ENCODE measurements around the gene PRX.

PRX gene

GRCh38 chr19:40365613-40366401, 47.4 kb downstream of the PRX start:
- DNase-seq = peak; percentile 86 to 94

DNA sequence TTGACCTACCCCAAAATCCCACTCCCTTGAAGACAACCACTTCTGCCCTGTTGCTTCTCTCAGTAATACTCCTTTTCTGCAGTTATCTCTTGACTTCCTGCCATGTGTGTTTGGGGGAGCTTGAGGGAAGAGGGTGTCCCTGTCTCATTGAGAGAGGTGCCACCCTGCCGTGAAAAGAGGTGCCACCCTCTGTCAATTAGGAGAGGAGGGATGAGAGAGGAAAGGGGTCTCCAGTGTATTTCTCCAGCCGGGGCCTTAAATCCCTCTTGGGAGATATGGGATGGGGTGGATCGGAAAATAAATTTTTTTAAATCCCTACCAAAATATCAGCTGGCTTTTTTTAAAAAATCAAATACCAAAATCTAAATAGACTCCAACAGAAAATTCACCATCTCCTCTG, 48.2 kb downstream of the PRX start:
- no peak for DNase-seq

GRCh38 chr19:40363069-40363468, 50.1 kb downstream of the PRX start:
- peak; percentile 67 to 77 for DNase-seq

GRCh38 chr19:40362160-40362559, 51.0 kb downstream of the PRX start:
- DNase-seq = no peak

GRCh38 chr19:40360708-40361241, 52.4 kb downstream of the PRX start:
- DNase-seq = peak; percentile 84 to 86

GRCh38 chr19:40360020-40360707, 53.0 kb downstream of the PRX start:
- DNase-seq = no peak

DNA sequence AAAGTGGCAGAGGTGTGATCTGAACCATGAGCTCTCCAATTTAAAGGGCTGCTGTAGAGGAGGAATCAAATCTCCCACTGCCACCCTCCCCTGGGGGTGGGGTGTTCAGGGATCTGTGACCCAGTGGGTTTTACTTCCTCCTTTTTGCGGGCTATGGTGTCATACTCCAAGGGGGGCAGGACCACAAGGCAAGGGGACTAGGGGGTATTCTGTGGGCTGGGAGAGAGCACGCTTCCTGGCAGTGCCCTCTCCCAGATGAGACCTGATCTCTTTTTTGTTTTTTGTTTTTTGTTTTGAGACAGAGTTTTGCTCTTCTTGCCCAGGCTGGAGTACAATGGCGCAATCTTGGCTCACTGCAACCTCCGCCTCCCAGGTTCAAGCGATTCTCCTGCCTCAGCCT, 54.4 kb downstream of the PRX start:
- peak; percentile 82 to 87 for DNase-seq

DNA sequence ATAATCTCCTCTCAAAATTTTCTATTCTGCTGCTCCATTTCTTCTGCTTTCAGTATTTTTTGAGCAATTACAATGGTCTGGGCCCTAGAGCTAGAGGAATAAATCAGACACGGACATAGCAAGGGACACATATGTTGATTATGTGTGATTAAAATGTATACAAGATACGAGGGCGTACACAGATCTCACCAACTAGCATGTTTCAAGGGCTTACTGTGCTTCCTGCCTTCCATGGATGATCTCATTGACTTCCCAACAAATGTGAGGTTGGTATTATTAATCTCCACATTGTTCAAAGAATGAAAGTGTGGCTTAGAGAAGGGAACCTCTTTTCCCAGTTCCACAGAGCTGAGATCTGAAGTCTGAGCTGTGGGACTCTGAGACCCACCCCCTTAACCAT, 55.5 kb downstream of the PRX start:
- no peak for DNase-seq

DNA sequence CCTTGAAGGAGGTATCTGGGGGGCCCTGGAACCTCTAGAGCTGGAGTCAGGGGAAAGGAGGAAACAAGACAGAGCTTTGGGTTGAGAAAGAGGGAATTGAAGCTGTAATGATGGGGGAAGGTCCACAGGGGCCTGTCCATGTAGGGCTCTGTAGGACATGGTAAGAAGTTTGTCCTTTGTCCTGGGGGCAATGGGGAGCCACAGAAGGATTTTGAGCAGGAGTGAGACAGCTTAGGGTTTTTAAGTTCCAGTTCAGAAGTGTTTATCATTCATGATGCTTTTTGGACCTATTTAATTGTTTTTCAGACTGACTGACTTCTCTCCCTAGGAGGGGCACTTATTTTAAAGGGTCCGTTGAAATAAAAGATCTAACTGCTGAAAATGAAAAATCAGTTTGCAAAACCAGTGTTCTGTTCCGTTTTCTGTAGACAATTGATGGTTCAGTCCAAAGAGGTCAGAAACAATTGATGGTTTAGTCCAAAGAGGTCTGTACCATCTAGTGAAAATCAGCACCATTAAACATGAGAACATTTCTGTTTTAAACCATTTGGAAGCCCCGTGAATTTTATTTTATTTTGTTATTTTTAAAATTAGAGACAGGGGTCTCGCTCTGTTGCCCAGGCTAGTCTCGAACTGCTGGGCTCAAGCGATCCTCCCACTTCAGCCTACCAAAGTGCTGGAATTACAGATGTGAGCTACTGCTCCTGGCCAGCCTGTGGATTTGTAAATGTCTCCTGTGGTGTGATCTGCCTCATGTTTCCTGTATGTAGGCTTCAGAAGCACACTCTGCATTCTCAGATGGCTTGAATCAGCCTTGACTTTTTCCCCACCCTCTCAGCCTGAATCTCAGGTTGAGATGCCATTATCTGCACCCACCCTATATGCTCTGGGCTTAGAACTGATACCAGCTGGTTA, 56.2 kb downstream of the PRX start:
- DNase-seq = peak in 1 of 2 donors; percentile 31

DNA sequence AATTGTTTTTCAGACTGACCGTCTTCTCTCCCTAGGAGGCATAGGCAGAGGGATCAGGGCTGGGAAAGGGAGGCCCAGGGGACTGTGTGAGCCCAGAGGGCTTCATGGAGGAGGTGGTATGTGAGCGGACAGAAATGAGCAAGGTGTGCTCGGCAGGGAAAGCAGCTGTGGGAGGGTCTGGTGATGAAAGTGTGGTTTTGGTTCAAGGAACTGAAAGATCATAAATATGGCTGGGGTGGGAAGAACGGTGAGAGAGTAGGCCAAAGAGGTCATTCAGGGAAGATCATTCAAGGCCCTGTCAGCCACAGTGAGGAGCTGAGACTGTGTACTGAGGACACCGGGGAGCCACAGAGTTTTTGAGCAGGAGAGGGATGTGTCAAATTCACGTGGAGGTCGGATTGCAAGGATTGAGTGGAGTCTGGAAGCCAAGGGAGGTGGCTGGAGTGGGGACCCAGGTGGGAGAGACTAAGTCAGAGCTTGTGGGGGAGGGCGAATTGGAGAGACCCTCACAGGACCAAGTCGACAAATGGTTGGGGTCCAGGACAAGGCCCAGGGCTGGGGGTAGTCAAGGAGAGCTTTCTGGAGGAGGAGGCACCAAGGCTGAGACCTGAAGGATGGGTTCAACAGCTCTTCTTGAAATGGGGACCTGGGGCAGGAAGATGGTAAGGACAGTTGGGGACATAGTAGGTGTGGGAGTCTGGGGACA, 57.0 kb downstream of the PRX start:
- DNase-seq = no peak

DNA sequence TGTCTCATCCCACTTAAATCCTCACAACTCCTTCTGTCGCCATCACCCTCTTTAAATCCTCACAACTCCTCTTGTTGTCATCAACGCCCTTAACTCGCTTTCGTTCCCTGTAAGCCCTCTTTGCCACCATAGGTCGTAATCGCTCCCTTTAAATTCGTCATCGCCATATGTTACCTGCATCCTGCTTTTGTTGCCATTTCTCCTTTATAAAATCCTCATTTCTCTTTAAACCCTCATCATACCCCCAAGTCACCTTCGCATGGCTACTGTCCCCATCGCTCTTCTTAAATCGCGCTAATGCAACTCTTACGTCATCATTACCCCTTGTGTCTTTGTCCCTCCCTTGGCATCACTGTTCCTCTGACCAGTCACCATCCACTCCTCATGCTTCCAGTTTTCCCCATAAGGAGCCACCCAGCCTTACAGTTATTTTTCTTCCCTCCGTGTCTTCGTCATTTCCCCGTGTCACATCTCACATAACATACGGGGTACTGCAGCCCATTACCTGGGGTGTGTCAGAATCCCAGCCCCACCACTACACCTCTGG, 64.1 kb downstream of the PRX start:
- peak; percentile 23 to 32 for DNase-seq

- DNase-seq = peak; percentile 99 to 100
These were observed 64.9 kb downstream of the PRX start, which contains the start of the genes C19orf47 and PLD3 for GRCh38 chr19:40348125-40348913. Gene C19orf47, minus strand, starts transcription at chr19:40348397. Its CDS starts 6,540 bp downstream, at chr19:40341857. Gene PLD3, plus strand, starts transcription at chr19:40348695. Its CDS starts 17,789 bp downstream, at chr19:40366484.

DNA sequence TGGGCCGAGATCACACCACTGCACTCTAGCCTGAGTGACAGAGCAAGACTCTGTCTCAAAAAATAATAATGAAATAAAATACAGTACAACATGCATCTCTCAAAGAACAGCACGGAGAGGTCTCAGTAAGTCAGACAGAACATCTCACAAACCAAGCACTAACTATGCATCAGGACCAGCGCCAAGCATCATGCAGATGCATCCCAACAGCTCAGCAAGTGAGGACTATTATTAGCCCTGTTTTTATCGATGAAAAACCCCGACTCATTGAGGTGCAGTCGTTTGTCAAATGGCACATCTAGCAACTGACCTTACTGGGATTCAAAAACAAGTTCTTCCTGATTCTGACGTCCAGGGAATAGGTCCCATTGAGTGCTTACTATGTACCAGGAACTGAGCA, 68.8 kb downstream of the PRX start:
- DNase-seq = no peak

All from inflammatory macrophage (primary cell).